Activated CD8-positive, alpha-beta memory T cell treated with anti-CD3 and anti-CD28 coated beads for 1 hour (primary cell): ENCODE results near the gene SNRNP25.
A peak's percentile ranks its signal among the peaks of the same experiment; 100 is the strongest.

Experiments
- DNase-seq, 2 donors: peaks; one replicate each; pipeline ENCODE4 v3.0.0-alpha.2; 2020; ENCODE audit warnings: low read depth in 1 of 2; ENCODE audit errors: extremely low read depth in 1 of 2

The SNRNP25 gene

GRCh38 chr16:100989-101388 lies 47.4 kb downstream of the SNRNP25 start:
- no peak for DNase-seq

- DNase-seq, result no peak
Measured at GRCh38 chr16:101586-101985, 48.0 kb downstream of the SNRNP25 start.

GRCh38 chr16:102060-102855 lies 48.6 kb downstream of the SNRNP25 start:
- DNase-seq, result no peak

- no peak for DNase-seq
Measured at GRCh38 chr16:104355-104754, 50.7 kb downstream of the SNRNP25 start.

GRCh38 chr16:104928-105327 lies 51.3 kb downstream of the SNRNP25 start:
- DNase-seq, result no peak

GRCh38 chr16:105521-105920 lies 51.9 kb downstream of the SNRNP25 start:
- no peak for DNase-seq

- peak; percentile 23 to 27 for DNase-seq
Measured at GRCh38 chr16:106623-107324, 53.1 kb downstream of the SNRNP25 start.
